SH-SY5Y (cell line): ENCODE results near the gene SPACA4.

Experiments
- GATA2 ChIP-seq: IDR thresholded peaks from 2 replicates; pipeline ENCODE4 v1.6.1; 2011; ENCODE audit warnings: mild to moderate bottlenecking, low read depth, low read length
- GATA3 ChIP-seq: IDR thresholded peaks from 2 replicates; pipeline ENCODE4 v1.6.1; 2011; ENCODE audit warnings: low read depth, mild to moderate bottlenecking, low read length, moderate library complexity

- TF ChIP-seq GATA2 (no peak), GATA3 (no peak)
Observed at GRCh38 chr19:48634424-48635262, 28.1 kb downstream of the SPACA4 start.
